Mesendoderm (in vitro differentiated cells): ENCODE results near the gene ARHGEF10L.

ENCODE experiments used
- DNase-seq: peaks from one replicate; pipeline ENCODE4 v3.0.0; 2013
- H2AK5ac ChIP-seq: 2 replicates; pipeline ENCODE4 v1.6.1; 2013; ENCODE audit warnings: low read length, inconsistent platforms
- H2BK120ac ChIP-seq: 2 replicates; pipeline ENCODE4 v1.6.1; 2013; ENCODE audit warnings: low read depth, mild to moderate bottlenecking, low read length, moderate library complexity, mixed read lengths
- H2BK15ac ChIP-seq: replicated peaks from 2 replicates; pipeline ENCODE4 v1.6.1; 2013; ENCODE audit warnings: low read depth, mild to moderate bottlenecking, moderate library complexity
- H2BK5ac ChIP-seq: 2 replicates; pipeline ENCODE4 v1.6.1; 2013; ENCODE audit warnings: low read length, inconsistent platforms
- H3K18ac ChIP-seq: 2 replicates; pipeline ENCODE4 v1.6.1; 2013; ENCODE audit warnings: mild to moderate bottlenecking, low read length, mixed read lengths
- H3K23ac ChIP-seq: one replicate; pipeline ENCODE4 v1.6.1; 2013; ENCODE audit warnings: low read length
- H3K27ac ChIP-seq: 2 replicates; pipeline ENCODE4 v1.5.1; 2013; ENCODE audit warnings: low read depth, mild to moderate bottlenecking, inconsistent platforms, low read length, moderate library complexity
- H3K27me3 ChIP-seq: 2 replicates; pipeline ENCODE4 v1.6.1; 2013; ENCODE audit warnings: low read length, control low read depth, mild to moderate bottlenecking, inconsistent platforms; ENCODE audit not compliant: insufficient read depth, poor library complexity
- H3K36me3 ChIP-seq: 2 replicates; pipeline ENCODE4 v1.6.1; 2013; ENCODE audit warnings: low read length, inconsistent platforms; ENCODE audit not compliant: control insufficient read depth, insufficient read depth
- H3K4ac ChIP-seq: one replicate; pipeline ENCODE4 v1.6.1; 2013; ENCODE audit warnings: low read depth, mild to moderate bottlenecking, low read length, moderate library complexity
- H3K4me1 ChIP-seq: 2 replicates; pipeline ENCODE4 v1.6.1; 2013; ENCODE audit warnings: low read depth, low read length, inconsistent platforms; ENCODE audit not compliant: control insufficient read depth
- H3K4me2 ChIP-seq: 2 replicates; pipeline ENCODE4 v1.6.1; 2013; ENCODE audit warnings: low read length
- H3K4me3 ChIP-seq: 2 replicates; pipeline ENCODE4 v1.5.1; 2013; ENCODE audit warnings: mild to moderate bottlenecking, low read length
- H3K56ac ChIP-seq: one replicate; pipeline ENCODE4 v1.6.1; 2013; ENCODE audit warnings: low read length
- H3K79me1 ChIP-seq: 2 replicates; pipeline ENCODE4 v1.6.1; 2013; ENCODE audit warnings: low read length, inconsistent platforms
- H3K79me2 ChIP-seq: 2 replicates; pipeline ENCODE4 v1.6.1; 2013; ENCODE audit warnings: mild to moderate bottlenecking, low read length; ENCODE audit not compliant: control insufficient read depth, insufficient read depth
- H3K9ac ChIP-seq: 2 replicates; pipeline ENCODE4 v1.6.1; 2013; ENCODE audit warnings: low read length, inconsistent platforms
- H4K5ac ChIP-seq: one replicate; pipeline ENCODE4 v1.6.1; 2013; ENCODE audit warnings: low read length
- H4K8ac ChIP-seq: one replicate; pipeline ENCODE4 v1.6.1; 2013; ENCODE audit warnings: low read depth, mild to moderate bottlenecking, control low read depth, low read length, moderate library complexity
- WGBS: extraction: QIAGEN DNeasy Blood & Tissue Kit; methylation state at CpG from one replicate; pipeline ENCODE4 v1.1.7; 2013; ENCODE audit warnings: low lambda C conversion rate, missing lambda C conversion rate; ENCODE audit not compliant: insufficient coverage; ENCODE audit errors: extremely low coverage; 5-methylcytosine and 5-hydroxymethylcytosine counted together

ARHGEF10L gene

DNA sequence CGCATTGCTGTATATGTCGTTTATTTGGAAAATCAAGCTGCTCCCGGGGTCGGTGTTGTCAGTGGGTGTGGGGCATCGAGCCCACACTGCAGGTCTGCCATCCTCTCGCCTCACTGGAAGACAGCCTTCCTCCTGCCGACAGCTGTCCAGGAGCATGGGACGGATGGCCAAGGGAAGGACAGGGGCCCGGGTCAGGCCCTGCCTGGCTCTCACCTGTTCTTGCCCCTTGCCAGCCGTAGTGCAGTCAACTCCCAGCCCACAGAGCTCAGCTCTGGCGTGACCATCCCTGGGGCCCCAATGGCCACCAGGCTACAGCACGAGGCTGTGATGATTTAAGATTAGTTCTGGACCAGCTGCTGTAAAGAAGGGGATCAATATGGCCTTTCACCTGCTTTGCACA is 128.7 kb downstream of the ARHGEF10L start:
- Histone ChIP-seq H3K18ac (no peak overlapping the region), H3K27ac (no peak overlapping the region), H2BK15ac (no peak overlapping the region), H3K79me2 (no peaks in the 10 kb centered on the region), H3K4me3 (no peak overlapping the region), H2BK5ac (no peak overlapping the region), H3K56ac (no peak overlapping the region), H4K5ac (no peak overlapping the region), H3K36me3 (no peaks in the 10 kb centered on the region), H3K79me1 (no peaks in the 10 kb centered on the region), H2BK120ac (no peak overlapping the region), H2AK5ac (no peak overlapping the region), H3K23ac (no peak overlapping the region), H3K27me3 (no peaks in the 10 kb centered on the region), H3K9ac (no peak overlapping the region), H3K4me1 (no peaks in the 10 kb centered on the region), H4K8ac (no peak overlapping the region), H3K4me2 (no peak overlapping the region), H3K4ac (no peak overlapping the region)
- no CpG with 5 or more reads among the region's 12 CpGs for WGBS
- DNase-seq = no peak

- Histone ChIP-seq H3K27ac (no peak overlapping the region), H3K79me1 (no peaks in the 10 kb centered on the region), H3K79me2 (no peaks in the 10 kb centered on the region), H3K4ac (no peak overlapping the region), H3K4me3 (no peak overlapping the region), H3K27me3 (no peaks in the 10 kb centered on the region), H3K56ac (no peak overlapping the region), H2AK5ac (no peak overlapping the region), H3K23ac (no peak overlapping the region), H3K4me1 (no peaks in the 10 kb centered on the region), H3K9ac (no peak overlapping the region), H3K4me2 (no peak overlapping the region), H4K5ac (no peak overlapping the region), H3K36me3 (no peaks in the 10 kb centered on the region), H2BK15ac (no peak overlapping the region), H4K8ac (no peak overlapping the region), H2BK120ac (no peak overlapping the region), H2BK5ac (no peak overlapping the region), H3K18ac (no peak overlapping the region)
- DNase-seq = no peak
- no CpG with 5 or more reads among the region's 20 CpGs for WGBS
Observed at GRCh38 chr1:17668624-17669175, 129.2 kb downstream of the ARHGEF10L start.

DNA sequence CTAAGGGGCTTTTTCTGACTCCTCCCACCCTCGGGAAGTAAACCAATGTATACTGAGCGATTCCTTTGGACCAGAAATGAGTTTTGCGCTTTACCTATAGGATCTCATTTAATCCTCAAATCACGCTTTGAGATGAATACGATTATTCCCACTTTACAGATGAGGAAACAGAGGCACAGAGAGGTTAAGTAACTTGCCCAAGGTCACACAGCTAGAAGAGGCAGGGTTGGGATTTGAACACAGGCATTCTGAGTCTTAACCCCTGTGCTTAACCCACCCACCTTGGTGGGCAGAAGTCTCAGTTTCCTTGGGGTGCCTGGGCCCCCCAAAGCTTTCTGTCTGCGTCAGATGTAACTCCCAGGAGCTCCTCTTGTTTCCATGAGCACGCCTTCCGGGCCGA is 129.8 kb downstream of the ARHGEF10L start:
- no peak for DNase-seq
- H3K4me1 ChIP-seq = no peaks in the 10 kb centered on the region
- H4K8ac ChIP-seq = no peak overlapping the region
- H3K4ac ChIP-seq = no peak overlapping the region
- no peak overlapping the region for H2BK15ac ChIP-seq
- no peaks in the 10 kb centered on the region for H3K36me3 ChIP-seq
- no peaks in the 10 kb centered on the region for H3K79me1 ChIP-seq
- no peak overlapping the region for H3K18ac ChIP-seq
- H3K23ac ChIP-seq = no peak overlapping the region
- no peak overlapping the region for H3K4me3 ChIP-seq
- no peak overlapping the region for H2BK120ac ChIP-seq
- H3K9ac ChIP-seq = no peak overlapping the region
- H3K56ac ChIP-seq = no peak overlapping the region
- no peak overlapping the region for H3K27ac ChIP-seq
- H3K79me2 ChIP-seq = no peaks in the 10 kb centered on the region
- WGBS = no CpG with 5 or more reads among the region's 9 CpGs
- no peak overlapping the region for H4K5ac ChIP-seq
- H2BK5ac ChIP-seq = no peak overlapping the region
- H3K27me3 ChIP-seq = no peaks in the 10 kb centered on the region
- no peak overlapping the region for H3K4me2 ChIP-seq
- no peak overlapping the region for H2AK5ac ChIP-seq

GRCh38 chr1:17669866-17670451 is 130.5 kb downstream of the ARHGEF10L start:
- Histone ChIP-seq H3K4me1 (no peaks in the 10 kb centered on the region), H3K56ac (no peak overlapping the region), H3K36me3 (no peaks in the 10 kb centered on the region), H3K9ac (no peak overlapping the region), H3K23ac (no peak overlapping the region), H3K4me3 (no peak overlapping the region), H3K4ac (no peak overlapping the region), H3K27ac (no peak overlapping the region), H4K8ac (no peak overlapping the region), H2AK5ac (no peak overlapping the region), H2BK5ac (no peak overlapping the region), H3K79me2 (no peaks in the 10 kb centered on the region), H2BK15ac (no peak overlapping the region), H3K79me1 (no peaks in the 10 kb centered on the region), H3K4me2 (no peak overlapping the region), H2BK120ac (no peak overlapping the region), H3K27me3 (no peaks in the 10 kb centered on the region), H4K5ac (no peak overlapping the region), H3K18ac (no peak overlapping the region)
- no CpG with 5 or more reads among the region's 26 CpGs for WGBS
- DNase-seq = no peak

- H3K4me3 ChIP-seq = no peak overlapping the region
- no peak overlapping the region for H2BK5ac ChIP-seq
- H2BK120ac ChIP-seq = no peak overlapping the region
- no peak overlapping the region for H3K27ac ChIP-seq
- no peak overlapping the region for H4K5ac ChIP-seq
- H3K9ac ChIP-seq = no peak overlapping the region
- H3K4ac ChIP-seq = no peak overlapping the region
- no peak for DNase-seq
- H3K56ac ChIP-seq = no peak overlapping the region
- no peak overlapping the region for H3K4me2 ChIP-seq
- H3K27me3 ChIP-seq = no peaks in the 10 kb centered on the region
- no peak overlapping the region for H3K23ac ChIP-seq
- H4K8ac ChIP-seq = no peak overlapping the region
- H3K79me2 ChIP-seq = no peaks in the 10 kb centered on the region
- H3K4me1 ChIP-seq = no peaks in the 10 kb centered on the region
- H3K79me1 ChIP-seq = peaks cover 1% of the 10 kb centered on the region
- no peak overlapping the region for H3K18ac ChIP-seq
- WGBS = no CpG with 5 or more reads among the region's 27 CpGs
- H2BK15ac ChIP-seq = no peak overlapping the region
- H2AK5ac ChIP-seq = no peak overlapping the region
- no peaks in the 10 kb centered on the region for H3K36me3 ChIP-seq
Observed at GRCh38 chr1:17670587-17671313, 131.3 kb downstream of the ARHGEF10L start.
